ENCODE data around the gene PLEK2.
"Not testable (repeated sequence)": the region's sequence is repeated elsewhere in the genome, so short reads cannot be mapped to it uniquely, and the experiment has no call there.

Gene PLEK2

GRCh38 chr14:67411820-67412421 lies at the start of gene PLEK2:
Gene PLEK2 (minus strand): TSS chr14:67412165. CDS start chr14:67412059, 106 bp downstream.
- no peak for DNase-seq (ENCODE audit: low read depth, low spot score)

GRCh38 chr14:67461341-67461985 lies 49.5 kb upstream of the PLEK2 start:
- DNase-seq (ENCODE audit: low read depth, low spot score), result no peak

- no peak for DNase-seq (ENCODE audit: low read depth, low spot score)
These were observed 47.4 kb upstream of the PLEK2 start for GRCh38 chr14:67459336-67459735.

GRCh38 chr14:67457782-67458181 lies 45.8 kb upstream of the PLEK2 start:
- DNase-seq (ENCODE audit: low read depth, low spot score), result no peak

GRCh38 chr14:67456732-67457131 lies 44.8 kb upstream of the PLEK2 start:
- DNase-seq (ENCODE audit: low read depth, low spot score), result no peak

GRCh38 chr14:67453575-67454300 lies 41.8 kb upstream of the PLEK2 start:
- DNase-seq (ENCODE audit: low read depth, low spot score), result no peak

GRCh38 chr14:67451667-67452066 lies 39.7 kb upstream of the PLEK2 start:
- not testable (repeated sequence) for DNase-seq (ENCODE audit: low read depth, low spot score)

GRCh38 chr14:67449096-67449495 lies 37.1 kb upstream of the PLEK2 start:
- no peak for DNase-seq (ENCODE audit: low read depth, low spot score)

GRCh38 chr14:67447033-67447381 lies 35.0 kb upstream of the PLEK2 start:
- no peak for DNase-seq (ENCODE audit: low read depth, low spot score)

GRCh38 chr14:67446371-67447032 lies 34.5 kb upstream of the PLEK2 start:
- DNase-seq (ENCODE audit: low read depth, low spot score), result no peak

- DNase-seq (ENCODE audit: low read depth, low spot score), result no peak
These were observed 32.4 kb upstream of the PLEK2 start for GRCh38 chr14:67444395-67444794.

- DNase-seq (ENCODE audit: low read depth, low spot score), result no peak
These were observed 30.4 kb upstream of the PLEK2 start for GRCh38 chr14:67442139-67442906.

- DNase-seq (ENCODE audit: low read depth, low spot score), result no peak
These were observed 29.7 kb upstream of the PLEK2 start for GRCh38 chr14:67441672-67442071.

- no peak for DNase-seq (ENCODE audit: low read depth, low spot score)
These were observed 29.3 kb upstream of the PLEK2 start for GRCh38 chr14:67441256-67441655.

GRCh38 chr14:67440513-67440912 lies 28.5 kb upstream of the PLEK2 start:
- no peak for DNase-seq (ENCODE audit: low read depth, low spot score)

- DNase-seq (ENCODE audit: low read depth, low spot score), result no peak
These were observed 27.0 kb upstream of the PLEK2 start for GRCh38 chr14:67438969-67439368.

GRCh38 chr14:67436006-67436866 lies 24.3 kb upstream of the PLEK2 start:
- no peak for DNase-seq (ENCODE audit: low read depth, low spot score)

GRCh38 chr14:67435603-67436002 lies 23.6 kb upstream of the PLEK2 start:
- no peak for DNase-seq (ENCODE audit: low read depth, low spot score)

GRCh38 chr14:67432050-67432564 lies 20.1 kb upstream of the PLEK2 start:
- no peak for DNase-seq (ENCODE audit: low read depth, low spot score)

GRCh38 chr14:67429510-67430205 lies 17.7 kb upstream of the PLEK2 start:
- no peak for DNase-seq (ENCODE audit: low read depth, low spot score)
